GM21737 (cell line): ENCODE measurements around the gene DDAH2.

Experiments
- ATAC-seq: cut with Tn5 transposase; IDR thresholded peaks from one replicate; pipeline ENCODE4 v1.9.1; 2021; ENCODE audit warnings: mild to moderate bottlenecking, moderate library complexity; ENCODE audit not compliant: unreplicated experiment

Gene DDAH2

GRCh38 chr6:31761343-31761742 is 32.2 kb upstream of the DDAH2 start:
- ATAC-seq, result no peak

- ATAC-seq, result no peak
Measured at GRCh38 chr6:31760790-31761189, 31.7 kb upstream of the DDAH2 start.

- ATAC-seq, result no peak
Measured at GRCh38 chr6:31758281-31758680, 29.2 kb upstream of the DDAH2 start.

GRCh38 chr6:31752739-31753319 is 23.7 kb upstream of the DDAH2 start:
- ATAC-seq, result no peak

GRCh38 chr6:31750411-31751022 is 21.4 kb upstream of the DDAH2 start:
- no peak for ATAC-seq

GRCh38 chr6:31749301-31750036 is 20.4 kb upstream of the DDAH2 start:
- ATAC-seq, result no peak

- ATAC-seq, result no peak
Measured at GRCh38 chr6:31744422-31744821, 15.3 kb upstream of the DDAH2 start.

- ATAC-seq, result no peak
Measured at GRCh38 chr6:31742894-31743293, 13.8 kb upstream of the DDAH2 start.

GRCh38 chr6:31741815-31742214 is 12.7 kb upstream of the DDAH2 start:
- ATAC-seq, result no peak

- ATAC-seq, result no peak
Measured at GRCh38 chr6:31740397-31741223, 11.5 kb upstream of the DDAH2 start.

- peak; percentile 64 for ATAC-seq
Measured at GRCh38 chr6:31739639-31740396, 10.7 kb upstream of the DDAH2 start, which contains the start of gene MSH5. MSH5 (plus strand) TSS chr6:31740005; CDS start chr6:31740467, 462 bp downstream.

GRCh38 chr6:31737991-31738979 is 9.2 kb upstream of the DDAH2 start:
- no peak for ATAC-seq

- no peak for ATAC-seq
Measured at GRCh38 chr6:31737315-31737990, 8.4 kb upstream of the DDAH2 start.

- no peak for ATAC-seq
Measured at GRCh38 chr6:31736768-31737314, 7.7 kb upstream of the DDAH2 start.

- peak; percentile 21 for ATAC-seq
Measured at GRCh38 chr6:31736021-31736767, 7.1 kb upstream of the DDAH2 start, which contains the start of gene CLIC1. CLIC1 (minus strand) TSS chr6:31736530; CDS start chr6:31736300, 230 bp downstream.

GRCh38 chr6:31734821-31735406 is 5.8 kb upstream of the DDAH2 start:
- ATAC-seq, result no peak

GRCh38 chr6:31734247-31734820 is 5.2 kb upstream of the DDAH2 start:
- ATAC-seq, result no peak
